Fibroblast of lung (primary cell): Measurements from ENCODE around the gene NRCAM.

ENCODE experiments used
- EZH2 ChIP-seq: IDR thresholded peaks from 2 replicates; pipeline ENCODE4 v1.5.1; 2012; ENCODE audit warnings: low read length, control low read depth, mild to moderate bottlenecking; ENCODE audit errors: missing control alignments
- TF ChIP-seq, protein P1 (sequence below), 2 donors: IDR thresholded peaks in 1 of 2; conservative IDR thresholded peaks in 1 of 2; 1 replicate in 1 of 2; 2 replicates in 1 of 2; pipeline ENCODE4 v1.5.1; 2011 to 2012; ENCODE audit warnings: low read length in 2 of 2, control low read depth in 1 of 2, inconsistent platforms in 1 of 2, low read depth in 1 of 2, mild to moderate bottlenecking in 1 of 2

DNA sequence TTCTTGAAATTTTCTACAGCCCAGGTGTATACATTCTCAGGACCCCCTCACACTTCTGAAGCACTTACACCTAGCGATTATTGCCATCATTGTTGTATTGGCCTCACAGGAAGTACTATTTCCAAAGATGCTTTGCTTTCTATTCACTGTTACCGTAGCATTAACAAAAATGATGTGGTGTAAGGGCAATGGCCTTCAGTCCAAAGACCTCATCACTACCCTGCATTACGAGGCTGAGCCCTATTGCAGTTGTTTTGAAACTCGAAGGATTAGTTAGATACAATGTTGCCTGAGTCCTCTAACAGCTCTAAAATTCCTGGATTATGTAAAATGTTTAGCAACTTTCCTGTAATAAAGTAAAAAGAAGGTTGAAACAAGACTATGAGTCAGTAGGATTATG lies 2.9 kb downstream of the NRCAM start:
- no peak for TF ChIP-seq EZH2
- TF ChIP-seq, protein P1, sequence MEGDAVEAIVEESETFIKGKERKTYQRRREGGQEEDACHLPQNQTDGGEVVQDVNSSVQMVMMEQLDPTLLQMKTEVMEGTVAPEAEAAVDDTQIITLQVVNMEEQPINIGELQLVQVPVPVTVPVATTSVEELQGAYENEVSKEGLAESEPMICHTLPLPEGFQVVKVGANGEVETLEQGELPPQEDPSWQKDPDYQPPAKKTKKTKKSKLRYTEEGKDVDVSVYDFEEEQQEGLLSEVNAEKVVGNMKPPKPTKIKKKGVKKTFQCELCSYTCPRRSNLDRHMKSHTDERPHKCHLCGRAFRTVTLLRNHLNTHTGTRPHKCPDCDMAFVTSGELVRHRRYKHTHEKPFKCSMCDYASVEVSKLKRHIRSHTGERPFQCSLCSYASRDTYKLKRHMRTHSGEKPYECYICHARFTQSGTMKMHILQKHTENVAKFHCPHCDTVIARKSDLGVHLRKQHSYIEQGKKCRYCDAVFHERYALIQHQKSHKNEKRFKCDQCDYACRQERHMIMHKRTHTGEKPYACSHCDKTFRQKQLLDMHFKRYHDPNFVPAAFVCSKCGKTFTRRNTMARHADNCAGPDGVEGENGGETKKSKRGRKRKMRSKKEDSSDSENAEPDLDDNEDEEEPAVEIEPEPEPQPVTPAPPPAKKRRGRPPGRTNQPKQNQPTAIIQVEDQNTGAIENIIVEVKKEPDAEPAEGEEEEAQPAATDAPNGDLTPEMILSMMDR (conservative IDR thresholded peaks at IDR 0.05 in 1 of 2, IDR thresholded peaks at IDR 0.05 in 1 of 2; ENCODE audit: low read depth in 1 of 2, low read length in 2 of 2): no peak
